GM08714 (cell line): ENCODE measurements around the gene HPD.

Source experiments
- H3K4me3 ChIP-seq: fragments of 200-500 bp; sonication (Bioruptor generic); 2 replicates; pipeline ENCODE4 v1.5.1; 2014; ENCODE audit warnings: mild to moderate bottlenecking, low read length, inconsistent platforms
- ZNF274 ChIP-seq: IDR thresholded peaks from 2 replicates; pipeline ENCODE4 v1.6.1; 2012; ENCODE audit warnings: mild to moderate bottlenecking, low read depth, low read length

HPD gene

DNA sequence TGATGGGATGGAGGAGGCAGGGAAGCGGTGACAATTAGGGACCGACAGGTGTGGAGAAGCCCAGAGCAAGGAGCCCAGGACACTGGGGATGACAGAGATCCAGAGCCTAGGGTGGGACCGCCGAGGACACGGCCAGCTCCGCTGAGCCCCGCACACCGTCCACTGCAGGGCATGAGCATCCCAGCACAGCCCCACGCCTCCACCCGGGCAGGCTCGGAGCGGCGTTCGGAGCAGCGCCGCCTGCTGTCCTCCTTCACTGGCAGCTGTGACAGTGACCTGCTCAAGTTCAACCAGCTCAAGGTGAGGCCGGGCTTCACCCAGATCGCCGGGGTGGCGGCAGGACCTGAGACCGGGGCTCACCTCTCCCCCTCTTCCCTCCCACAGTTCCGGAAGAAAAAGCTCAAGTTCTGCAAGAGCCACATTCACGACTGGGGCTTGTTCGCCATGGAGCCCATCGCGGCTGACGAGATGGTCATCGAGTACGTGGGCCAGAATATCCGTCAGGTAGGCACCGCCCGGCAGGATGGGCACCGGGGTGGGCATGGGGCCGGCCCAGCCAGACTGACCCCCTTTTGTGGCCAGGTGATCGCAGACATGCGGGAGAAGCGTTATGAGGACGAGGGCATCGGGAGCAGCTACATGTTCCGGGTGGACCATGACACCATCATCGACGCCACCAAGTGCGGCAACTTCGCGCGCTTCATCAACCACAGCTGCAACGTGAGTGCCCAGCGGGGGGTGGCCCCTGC, 31.1 kb downstream of the HPD start:
- no peak overlapping the region for H3K4me3 ChIP-seq
- TF ChIP-seq ZNF274 = no peak

DNA sequence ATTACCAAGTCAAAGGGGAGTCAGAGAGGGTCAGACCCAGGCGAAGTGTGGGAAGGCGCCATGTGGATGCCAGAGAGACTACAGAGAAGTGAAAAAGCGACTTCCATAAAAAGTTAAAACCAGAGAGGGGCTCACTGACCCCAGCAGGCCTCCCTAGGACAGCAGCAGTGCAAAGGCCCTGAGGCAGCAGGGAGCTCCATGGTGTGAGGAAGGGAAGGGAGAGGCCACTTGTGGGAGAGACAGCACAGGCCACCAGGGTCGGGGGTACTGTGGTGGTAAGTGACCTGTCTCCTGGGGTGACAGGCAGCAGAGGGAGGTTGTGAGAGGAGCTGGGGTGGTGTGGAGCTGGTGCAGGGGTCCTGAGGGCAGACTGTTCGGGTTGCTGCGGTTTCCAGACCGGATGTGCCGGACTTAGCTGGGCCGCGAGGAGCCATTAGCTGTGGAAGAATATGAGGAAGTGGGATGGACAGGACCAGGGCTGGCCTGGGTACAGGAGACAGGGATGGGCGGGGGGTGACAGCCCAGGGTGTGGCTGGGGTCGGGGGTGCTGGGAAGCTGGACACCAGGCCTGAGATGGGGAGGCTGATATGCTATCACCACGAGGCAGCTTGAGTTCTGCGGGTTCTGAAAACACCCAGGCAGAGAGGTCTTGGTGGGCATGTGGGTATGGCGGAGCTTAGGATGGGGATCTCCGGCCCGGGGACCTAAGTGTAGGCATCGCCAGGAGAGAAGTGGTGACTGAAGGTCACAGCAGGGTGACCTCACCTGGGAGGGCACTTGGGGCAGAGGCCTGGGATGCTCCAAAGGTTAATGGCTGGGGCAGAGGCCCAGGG, 32.1 kb downstream of the HPD start:
- TF ChIP-seq ZNF274 = no peak
- H3K4me3 ChIP-seq = no peak overlapping the region

DNA sequence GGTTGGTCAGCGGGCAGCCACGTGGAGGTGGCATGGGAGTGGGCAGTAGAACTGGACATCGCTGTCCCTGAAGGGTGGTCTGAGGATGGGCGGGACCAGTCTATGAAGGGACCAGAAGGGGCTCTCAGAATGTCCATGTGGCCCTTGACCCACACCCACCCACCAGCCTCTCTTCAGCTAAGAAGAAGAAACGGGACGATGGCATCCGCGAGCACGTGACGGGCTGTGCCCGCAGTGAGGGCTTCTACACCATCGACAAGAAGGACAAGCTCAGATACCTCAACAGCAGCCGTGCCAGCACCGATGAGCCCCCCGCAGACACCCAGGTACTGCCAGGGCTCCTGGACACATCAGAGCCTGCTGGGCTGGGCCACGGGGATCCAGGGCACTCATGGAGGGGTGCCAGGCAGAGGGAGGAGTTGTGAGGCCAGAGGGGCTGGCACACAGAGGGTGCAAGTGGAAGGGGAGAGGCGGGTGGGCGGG, 33.6 kb downstream of the HPD start:
- TF ChIP-seq ZNF274 = no peak
- H3K4me3 ChIP-seq = no peak overlapping the region

DNA sequence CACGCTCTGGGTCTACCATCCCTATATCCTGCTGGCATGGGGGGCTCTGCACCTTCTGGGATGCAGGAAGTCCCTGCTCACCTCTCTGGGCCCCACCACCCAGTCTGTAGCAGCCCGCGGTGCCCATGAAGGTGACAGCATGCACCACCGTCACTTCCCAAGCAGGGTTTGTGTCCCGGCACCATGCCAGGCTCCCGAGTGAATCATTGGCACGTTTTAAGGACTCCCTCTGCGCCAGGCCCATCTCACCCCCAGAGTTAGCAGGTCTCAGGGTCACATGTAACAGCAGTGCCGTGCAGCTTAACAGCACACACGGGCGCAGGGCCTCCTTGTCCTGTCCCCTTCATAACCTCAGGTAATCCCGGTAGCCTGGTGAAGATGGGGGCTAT, 34.9 kb downstream of the HPD start:
- no peak for TF ChIP-seq ZNF274
- no peak overlapping the region for H3K4me3 ChIP-seq

DNA sequence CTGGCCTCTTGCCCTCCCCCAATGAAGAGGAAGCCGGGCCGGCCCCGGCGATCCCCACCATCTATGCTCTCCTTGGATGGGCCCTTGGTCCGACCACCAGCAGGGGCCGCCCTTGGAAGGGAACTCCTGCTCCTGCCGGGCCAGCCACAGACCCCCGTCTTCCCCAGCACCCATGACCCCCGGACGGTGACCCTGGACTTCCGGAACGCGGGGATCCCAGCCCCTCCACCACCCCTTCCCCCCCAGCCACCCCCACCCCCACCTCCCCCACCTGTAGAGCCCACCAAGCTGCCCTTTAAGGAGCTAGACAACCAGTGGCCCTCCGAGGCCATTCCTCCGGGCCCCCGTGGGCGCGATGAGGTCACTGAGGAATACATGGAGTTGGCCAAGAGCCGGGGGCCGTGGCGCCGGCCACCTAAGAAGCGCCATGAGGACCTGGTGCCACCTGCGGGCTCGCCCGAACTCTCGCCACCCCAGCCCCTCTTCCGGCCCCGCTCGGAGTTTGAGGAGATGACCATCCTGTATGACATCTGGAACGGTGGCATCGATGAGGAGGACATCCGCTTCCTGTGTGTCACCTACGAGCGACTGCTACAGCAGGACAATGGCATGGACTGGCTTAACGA, 35.4 kb downstream of the HPD start:
- no peak overlapping the region for H3K4me3 ChIP-seq
- TF ChIP-seq ZNF274 = no peak

DNA sequence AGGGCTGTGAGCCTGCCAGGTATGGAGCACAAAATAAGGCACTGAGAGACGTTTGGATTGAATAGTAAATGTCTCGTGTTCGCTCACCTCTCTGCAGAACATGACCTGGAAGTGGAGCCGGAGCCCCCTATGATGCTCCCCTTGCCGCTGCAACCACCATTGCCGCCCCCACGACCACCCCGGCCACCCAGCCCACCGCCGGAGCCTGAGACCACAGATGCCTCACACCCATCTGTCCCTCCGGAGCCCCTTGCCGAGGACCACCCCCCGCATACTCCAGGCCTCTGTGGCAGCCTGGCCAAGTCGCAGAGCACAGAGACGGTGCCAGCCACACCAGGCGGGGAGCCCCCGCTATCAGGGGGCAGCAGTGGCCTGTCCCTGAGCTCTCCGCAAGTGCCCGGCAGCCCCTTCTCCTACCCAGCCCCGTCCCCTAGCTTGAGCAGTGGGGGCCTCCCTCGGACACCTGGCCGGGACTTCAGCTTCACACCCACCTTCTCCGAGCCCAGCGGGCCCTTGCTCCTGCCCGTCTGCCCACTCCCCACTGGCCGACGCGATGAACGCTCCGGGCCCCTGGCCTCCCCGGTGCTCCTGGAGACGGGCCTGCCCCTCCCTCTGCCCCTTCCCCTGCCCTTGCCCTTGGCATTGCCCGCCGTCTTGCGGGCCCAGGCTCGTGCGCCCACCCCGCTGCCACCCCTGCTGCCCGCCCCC, 36.1 kb downstream of the HPD start:
- H3K4me3 ChIP-seq = no peak overlapping the region
- TF ChIP-seq ZNF274 = no peak

DNA sequence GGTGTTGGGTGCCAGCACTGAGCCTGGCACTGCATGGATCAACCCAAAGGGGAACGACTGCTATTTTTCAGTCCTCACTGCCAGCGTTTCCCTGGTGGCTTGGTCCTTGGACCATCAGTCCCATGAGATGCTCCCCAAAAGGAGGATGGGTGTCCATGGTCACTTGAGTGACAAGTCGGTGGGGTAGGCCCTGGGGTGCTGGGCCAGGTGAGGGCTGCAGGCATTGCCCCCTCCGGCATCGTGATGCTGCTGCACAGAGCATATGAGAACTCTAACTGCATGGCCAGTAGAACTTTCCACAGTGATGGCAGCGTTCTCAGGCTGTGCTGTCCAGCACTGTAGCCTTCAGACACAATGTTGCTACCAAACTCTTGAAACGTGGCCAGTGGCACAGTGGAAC, 38.6 kb downstream of the HPD start:
- no peak overlapping the region for H3K4me3 ChIP-seq
- TF ChIP-seq ZNF274 = no peak

DNA sequence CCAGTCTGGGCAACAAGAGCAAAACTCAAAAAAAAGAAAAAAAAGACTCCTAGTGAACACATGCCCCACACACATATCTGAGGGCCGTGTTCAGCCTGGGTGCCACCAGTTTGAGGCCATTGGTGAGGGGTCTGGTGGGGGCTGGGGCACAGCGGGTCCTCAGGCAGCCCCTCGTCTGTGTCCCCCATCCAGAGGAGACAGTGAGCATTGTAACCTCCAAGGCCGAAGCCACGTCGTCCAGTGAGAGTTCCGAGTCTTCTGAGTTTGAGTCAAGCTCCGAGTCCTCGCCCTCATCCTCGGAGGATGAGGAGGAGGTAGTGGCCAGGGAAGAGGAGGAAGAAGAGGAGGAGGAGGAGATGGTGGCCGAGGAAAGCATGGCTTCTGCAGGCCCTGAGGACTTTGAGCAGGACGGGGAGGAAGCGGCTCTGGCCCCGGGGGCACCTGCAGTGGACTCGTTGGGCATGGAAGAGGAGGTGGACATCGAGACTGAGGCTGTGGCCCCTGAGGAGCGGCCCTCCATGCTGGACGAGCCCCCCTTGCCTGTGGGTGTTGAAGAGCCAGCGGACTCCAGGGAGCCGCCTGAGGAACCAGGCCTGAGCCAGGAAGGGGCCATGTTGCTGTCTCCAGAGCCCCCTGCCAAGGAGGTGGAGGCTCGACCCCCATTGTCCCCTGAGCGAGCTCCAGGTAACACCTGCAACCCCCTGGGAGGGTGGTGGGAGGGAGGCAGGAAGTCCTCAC, 39.3 kb downstream of the HPD start:
- no peak overlapping the region for H3K4me3 ChIP-seq
- no peak for TF ChIP-seq ZNF274

DNA sequence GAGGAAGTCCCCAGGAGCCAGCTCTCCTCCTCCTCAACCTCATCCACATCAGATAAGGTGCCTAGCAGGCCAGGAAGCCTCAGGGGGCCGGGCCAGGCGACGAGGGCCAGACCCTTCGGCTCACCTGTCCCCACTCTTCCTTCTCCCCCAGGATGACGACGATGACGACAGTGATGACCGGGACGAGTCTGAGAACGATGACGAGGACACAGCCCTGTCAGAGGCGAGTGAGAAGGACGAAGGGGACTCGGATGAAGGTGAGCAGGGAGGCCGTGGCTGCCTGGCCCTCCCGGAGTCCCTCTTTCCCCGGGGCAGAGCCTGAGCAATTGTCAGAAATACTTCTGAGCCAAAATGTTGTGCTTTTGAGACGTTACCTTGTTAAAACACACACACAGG, 41.0 kb downstream of the HPD start:
- TF ChIP-seq ZNF274 = no peak
- no peak overlapping the region for H3K4me3 ChIP-seq

DNA sequence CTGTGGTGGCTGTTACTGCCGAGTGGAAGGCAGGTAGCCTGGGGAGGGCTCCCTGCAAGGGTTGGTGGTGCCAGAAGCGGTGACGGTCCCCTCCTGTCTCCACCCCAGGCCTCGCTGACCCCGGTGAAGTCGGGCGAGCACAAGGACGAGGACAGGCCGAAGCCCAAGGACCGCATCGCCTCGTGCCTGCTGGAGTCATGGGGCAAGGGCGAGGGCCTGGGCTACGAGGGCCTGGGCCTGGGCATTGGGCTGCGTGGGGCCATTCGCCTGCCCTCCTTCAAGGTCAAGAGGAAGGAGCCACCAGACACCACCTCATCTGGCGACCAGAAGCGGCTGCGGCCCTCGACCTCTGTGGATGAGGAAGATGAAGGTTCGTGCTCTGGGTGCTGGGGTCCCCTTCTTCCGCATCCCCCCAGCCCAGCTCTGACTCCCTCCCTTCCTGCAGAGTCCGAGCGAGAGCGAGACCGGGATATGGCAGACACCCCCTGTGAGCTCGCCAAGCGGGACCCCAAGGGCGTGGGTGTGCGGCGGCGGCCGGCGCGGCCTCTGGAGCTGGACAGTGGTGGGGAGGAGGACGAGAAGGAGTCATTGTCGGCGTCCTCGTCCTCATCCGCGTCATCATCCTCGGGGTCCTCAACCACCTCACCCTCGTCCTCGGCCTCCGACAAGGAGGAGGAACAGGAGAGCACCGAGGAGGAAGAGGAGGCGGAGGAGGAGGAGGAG, 41.6 kb downstream of the HPD start:
- TF ChIP-seq ZNF274 = no peak

DNA sequence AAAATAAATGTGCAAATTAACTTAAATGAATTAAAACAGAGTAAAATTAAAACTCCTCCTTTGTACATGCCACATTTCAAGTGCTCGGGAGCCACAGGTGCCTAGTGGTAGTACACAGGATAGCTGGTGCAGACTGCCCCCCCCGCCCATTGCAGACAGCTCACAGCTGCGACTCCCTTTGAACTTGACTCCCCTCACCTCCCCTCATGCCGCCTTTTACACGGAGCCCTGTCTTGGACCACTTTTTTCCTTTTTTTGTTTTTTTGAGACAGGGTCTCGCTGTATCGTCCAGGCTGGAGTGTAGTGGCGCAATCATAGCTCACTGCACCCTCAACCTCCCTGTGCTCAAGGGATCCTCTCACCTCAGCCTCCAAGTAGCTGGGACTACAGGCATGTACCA, 43.4 kb downstream of the HPD start:
- no peak overlapping the region for H3K4me3 ChIP-seq
- no peak for TF ChIP-seq ZNF274

More for the DNA sequence above, 41.6 kb downstream of the HPD start:
- H3K4me3 ChIP-seq = no peak overlapping the region

DNA sequence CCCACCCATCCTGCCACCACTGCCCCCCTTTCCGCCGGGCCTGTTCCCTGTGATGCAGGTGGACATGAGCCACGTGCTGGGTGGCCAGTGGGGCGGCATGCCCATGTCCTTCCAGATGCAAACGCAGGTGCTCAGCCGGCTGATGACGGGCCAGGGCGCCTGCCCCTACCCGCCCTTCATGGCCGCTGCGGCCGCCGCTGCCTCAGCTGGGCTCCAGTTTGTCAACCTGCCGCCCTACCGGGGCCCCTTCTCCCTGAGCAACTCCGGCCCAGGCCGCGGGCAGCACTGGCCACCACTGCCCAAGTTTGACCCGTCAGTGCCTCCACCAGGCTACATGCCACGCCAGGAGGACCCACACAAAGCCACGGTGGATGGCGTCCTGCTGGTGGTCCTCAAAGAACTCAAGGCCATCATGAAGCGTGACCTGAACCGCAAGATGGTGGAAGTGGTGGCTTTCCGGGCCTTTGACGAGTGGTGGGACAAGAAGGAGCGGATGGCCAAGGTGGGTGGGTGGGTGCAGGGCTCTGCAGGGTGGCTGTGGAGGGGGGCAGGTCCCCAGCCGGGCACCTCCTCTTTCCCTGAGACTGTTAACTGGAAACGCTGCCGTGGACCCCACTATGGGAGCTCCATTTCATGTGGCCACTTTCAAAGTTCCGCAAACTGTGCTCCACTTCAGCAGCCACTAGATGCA, 44.1 kb downstream of the HPD start:
- TF ChIP-seq ZNF274 = no peak
- no peak overlapping the region for H3K4me3 ChIP-seq

DNA sequence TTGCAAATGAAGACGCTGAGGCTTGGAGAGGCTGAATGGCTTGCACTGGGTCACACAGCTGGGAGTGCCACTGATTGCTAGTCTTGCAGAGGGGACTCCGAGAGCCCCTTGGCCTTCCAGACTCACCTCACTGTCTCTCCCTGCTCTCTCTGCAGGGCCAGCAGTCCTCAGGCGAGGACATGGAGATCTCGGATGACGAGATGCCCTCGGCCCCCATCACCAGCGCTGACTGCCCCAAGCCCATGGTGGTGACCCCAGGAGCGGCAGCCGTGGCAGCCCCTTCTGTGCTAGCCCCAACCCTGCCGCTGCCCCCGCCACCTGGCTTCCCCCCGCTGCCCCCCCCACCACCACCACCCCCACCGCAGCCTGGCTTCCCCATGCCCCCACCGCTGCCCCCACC, 44.7 kb downstream of the HPD start:
- H3K4me3 ChIP-seq = no peak overlapping the region
- TF ChIP-seq ZNF274 = no peak
